ENCODE data around the gene C2CD3.

DNA sequence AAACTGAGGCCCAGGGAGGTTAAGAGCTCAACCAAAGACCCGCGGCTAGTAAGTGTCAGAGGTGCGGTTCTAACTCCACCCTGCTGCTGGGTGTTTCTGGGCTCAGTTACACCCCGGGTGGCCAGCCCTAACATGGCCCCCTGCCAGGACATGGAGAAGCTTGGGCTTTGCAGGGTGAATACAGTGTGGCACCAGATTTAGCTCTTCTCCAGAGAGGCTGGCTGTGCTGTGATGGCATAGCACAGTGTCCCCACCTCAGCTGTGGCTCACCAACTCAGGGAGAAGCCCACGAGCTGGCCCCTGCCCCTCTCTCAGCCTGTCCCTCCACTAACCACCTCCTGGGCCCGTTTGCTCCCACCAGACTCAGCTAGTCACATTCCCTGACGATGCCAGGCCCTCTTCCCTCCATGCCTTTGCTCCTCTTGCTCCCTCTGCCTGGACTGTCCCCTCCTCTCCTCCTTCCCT, 168.9 kb downstream of the C2CD3 start:
- no peak for TF ChIP-seq POLR2AphosphoS5 (IDR thresholded peaks at IDR 0.05)
- TF ChIP-seq POLR2A (IDR thresholded peaks at IDR 0.05), result no peak
- TF ChIP-seq, protein P1, sequence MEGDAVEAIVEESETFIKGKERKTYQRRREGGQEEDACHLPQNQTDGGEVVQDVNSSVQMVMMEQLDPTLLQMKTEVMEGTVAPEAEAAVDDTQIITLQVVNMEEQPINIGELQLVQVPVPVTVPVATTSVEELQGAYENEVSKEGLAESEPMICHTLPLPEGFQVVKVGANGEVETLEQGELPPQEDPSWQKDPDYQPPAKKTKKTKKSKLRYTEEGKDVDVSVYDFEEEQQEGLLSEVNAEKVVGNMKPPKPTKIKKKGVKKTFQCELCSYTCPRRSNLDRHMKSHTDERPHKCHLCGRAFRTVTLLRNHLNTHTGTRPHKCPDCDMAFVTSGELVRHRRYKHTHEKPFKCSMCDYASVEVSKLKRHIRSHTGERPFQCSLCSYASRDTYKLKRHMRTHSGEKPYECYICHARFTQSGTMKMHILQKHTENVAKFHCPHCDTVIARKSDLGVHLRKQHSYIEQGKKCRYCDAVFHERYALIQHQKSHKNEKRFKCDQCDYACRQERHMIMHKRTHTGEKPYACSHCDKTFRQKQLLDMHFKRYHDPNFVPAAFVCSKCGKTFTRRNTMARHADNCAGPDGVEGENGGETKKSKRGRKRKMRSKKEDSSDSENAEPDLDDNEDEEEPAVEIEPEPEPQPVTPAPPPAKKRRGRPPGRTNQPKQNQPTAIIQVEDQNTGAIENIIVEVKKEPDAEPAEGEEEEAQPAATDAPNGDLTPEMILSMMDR (IDR thresholded peaks at IDR 0.05), result no peak
- TF ChIP-seq EP300 (IDR thresholded peaks at IDR 0.05), result no peak

All from gastroesophageal sphincter (tissue), 3 donors.